DOHH2 (cell line): Measurements from ENCODE around the gene GMFB.

Source experiments
- H3F3A ChIP-seq: fragments of 200-600 bp; sonication (generic), shearing (Covaris generic); 2 replicates; pipeline ENCODE4 v1.6.0; 2016; ENCODE audit warnings: antibody characterized with exemption, mild to moderate bottlenecking; ENCODE audit not compliant: control insufficient read depth, insufficient read depth
- H3K27ac ChIP-seq: fragments of 200-600 bp; sonication (generic); 2 replicates; pipeline ENCODE4 v1.5.1; 2014; ENCODE audit warnings: low read depth, mild to moderate bottlenecking, low read length, moderate library complexity
- H3K27me3 ChIP-seq: fragments of 200-600 bp; sonication (generic); 2 replicates; pipeline ENCODE4 v1.6.1; 2014; ENCODE audit warnings: mild to moderate bottlenecking, low read length, mixed read lengths; ENCODE audit not compliant: control insufficient read depth
- H3K36me3 ChIP-seq: fragments of 200-600 bp; sonication (generic); 2 replicates; pipeline ENCODE4 v1.6.1; 2014; ENCODE audit warnings: mild to moderate bottlenecking, low read length, moderate library complexity, mixed read lengths; ENCODE audit not compliant: control insufficient read depth
- H3K4me1 ChIP-seq: fragments of 200-600 bp; sonication (generic); 2 replicates; pipeline ENCODE4 v1.6.1; 2014; ENCODE audit warnings: mild to moderate bottlenecking, low read length, mixed read lengths; ENCODE audit not compliant: control insufficient read depth
- H3K4me2 ChIP-seq: fragments of 200-600 bp; sonication (generic); 2 replicates; pipeline ENCODE4 v1.6.0; 2014; ENCODE audit warnings: mild to moderate bottlenecking, low read length, moderate library complexity
- H3K4me3 ChIP-seq: fragments of 200-600 bp; sonication (generic); 2 replicates; pipeline ENCODE4 v1.5.1; 2014; ENCODE audit warnings: mild to moderate bottlenecking, low read length, mixed read lengths
- H3K79me2 ChIP-seq: fragments of 200-600 bp; sonication (generic); 2 replicates; pipeline ENCODE4 v1.6.1; 2014; ENCODE audit warnings: mild to moderate bottlenecking, low read length, mixed read lengths; ENCODE audit not compliant: control insufficient read depth
- H3K9me2 ChIP-seq: fragments of 200-600 bp; sonication (generic); replicated peaks from 2 replicates; pipeline ENCODE4 v1.6.1; 2014; ENCODE audit warnings: mild to moderate bottlenecking, low read length, mixed read lengths; ENCODE audit not compliant: control insufficient read depth
- H3K9me3 ChIP-seq: fragments of 200-600 bp; sonication (generic); 2 replicates; pipeline ENCODE4 v1.6.1; 2014; ENCODE audit warnings: antibody characterized with exemption, low read length, mixed read lengths; ENCODE audit not compliant: control insufficient read depth, insufficient read depth
- H4K20me1 ChIP-seq: fragments of 200-600 bp; sonication (generic); 2 replicates; pipeline ENCODE4 v1.6.0; 2014; ENCODE audit warnings: low read depth, mild to moderate bottlenecking, antibody characterized with exemption, low read length, moderate library complexity; ENCODE audit not compliant: control insufficient read depth, insufficient read depth
- CTCF ChIP-seq: fragments of 200-600 bp; sonication (generic); IDR thresholded peaks from one replicate; pipeline ENCODE4 v1.5.1; 2014; ENCODE audit warnings: antibody characterized with exemption, mild to moderate bottlenecking, low read depth, low read length; ENCODE audit not compliant: poor library complexity, severe bottlenecking
- EZH2phosphoT487 ChIP-seq: fragments of 200-600 bp; sonication (generic); IDR thresholded peaks from 2 replicates; pipeline ENCODE4 v1.6.1; 2017; ENCODE audit warnings: borderline replicate concordance, mild to moderate bottlenecking, antibody characterized with exemption, low read length, moderate library complexity, mixed read lengths

Gene GMFB

GRCh38 chr14:54512393-54512792 lies 23.6 kb upstream of the GMFB start:
- Histone ChIP-seq H3K4me2 (no peak overlapping the region), H4K20me1 (no peaks in the 10 kb centered on the region), H3K27me3 (no peaks in the 10 kb centered on the region), H3K4me3 (no peak overlapping the region), H3K9me3 (peaks cover 13% of the 10 kb centered on the region), H3K36me3 (peaks cover 18% of the 10 kb centered on the region), H3K27ac (no peak overlapping the region), H3F3A (no peaks in the 10 kb centered on the region), H3K4me1 (peaks cover 23% of the 10 kb centered on the region), H3K79me2 (peaks cover 58% of the 10 kb centered on the region), H3K9me2 (no peaks in the 10 kb centered on the region)
- TF ChIP-seq CTCF (no peak), EZH2phosphoT487 (no peak)

GRCh38 chr14:54509546-54510501 lies 21.0 kb upstream of the GMFB start, which contains the start of gene CGRRF1:
TSS of gene CGRRF1 (plus strand) at chr14:54509906. CDS start at chr14:54509960, 54 bp downstream.
- no peaks in the 10 kb centered on the region for H3K9me3 ChIP-seq
- H3K4me3 ChIP-seq: peak within 1 kb of the TSS; percentile 87
- H3K4me1 ChIP-seq: peaks cover 23% of the 10 kb centered on the region
- no peaks in the 10 kb centered on the region for H3K9me2 ChIP-seq
- peaks cover 6% of the 10 kb centered on the region for H3K36me3 ChIP-seq
- TF ChIP-seq EZH2phosphoT487 (no peak), CTCF (peak; percentile 52)
- no peaks in the 10 kb centered on the region for H3F3A ChIP-seq
- H3K4me2 ChIP-seq: peak within 1 kb of the TSS; percentile 84
- no peaks in the 10 kb centered on the region for H3K27me3 ChIP-seq
- H3K79me2 ChIP-seq: peaks cover 44% of the 10 kb centered on the region
- H4K20me1 ChIP-seq: no peaks in the 10 kb centered on the region
- no peak within 1 kb of the TSS for H3K27ac ChIP-seq

GRCh38 chr14:54503486-54503885 lies 14.7 kb upstream of the GMFB start:
- Histone ChIP-seq H3K4me3 (no peak overlapping the region), H3K4me2 (no peak overlapping the region), H3F3A (no peaks in the 10 kb centered on the region), H3K27me3 (0 out of 2 replicates have a peak, but pooled peaks cover 4% of the 10 kb centered on the region), H3K27ac (no peak overlapping the region), H3K9me3 (no peaks in the 10 kb centered on the region), H3K4me1 (no peaks in the 10 kb centered on the region), H3K36me3 (no peaks in the 10 kb centered on the region), H3K9me2 (no peaks in the 10 kb centered on the region), H3K79me2 (no peaks in the 10 kb centered on the region), H4K20me1 (no peaks in the 10 kb centered on the region)
- TF ChIP-seq CTCF (peak; percentile 43), EZH2phosphoT487 (no peak)
